HEK293 (cell line): Measurements from ENCODE around the gene MYO1C.

Experiments
- CTCF ChIP-seq: fragments of 450-650 bp; formaldehyde crosslinking; IDR thresholded peaks from 2 replicates; pipeline ENCODE4 v1.5.1; 2016; ENCODE audit warnings: missing biosample characterization, missing genetic modification characterization
- PBX3 ChIP-seq: sonication (generic); formaldehyde crosslinking; IDR thresholded peaks from 2 replicates; pipeline ENCODE4 v1.8.1; 2022; ENCODE audit warnings: mild to moderate bottlenecking, moderate library complexity, missing genetic modification reagents
- YY1 ChIP-seq: fragments of 450-650 bp; formaldehyde crosslinking; IDR thresholded peaks from 2 replicates; pipeline ENCODE4 v1.5.1; 2018; ENCODE audit warnings: missing biosample characterization, missing genetic modification characterization
- ZBTB1 ChIP-seq: fragments of 450-650 bp; formaldehyde crosslinking; IDR thresholded peaks from 2 replicates; pipeline ENCODE4 v1.5.1; 2016; ENCODE audit warnings: missing biosample characterization, missing genetic modification characterization
- ZBTB10 ChIP-seq: fragments of 450-650 bp; formaldehyde crosslinking; IDR thresholded peaks from 2 replicates; pipeline ENCODE4 v1.5.1; 2016; ENCODE audit warnings: missing biosample characterization, missing genetic modification characterization
- ZFP69B ChIP-seq: fragments of 450-650 bp; formaldehyde crosslinking; IDR thresholded peaks from 2 replicates; pipeline ENCODE4 v1.5.1; 2016; ENCODE audit warnings: missing biosample characterization, missing genetic modification characterization
- TF ChIP-seq, protein P1 (sequence below): fragments of 450-650 bp; IDR thresholded peaks from 2 replicates; pipeline ENCODE4 v1.5.1; 2018; ENCODE audit warnings: missing biosample characterization, missing genetic modification characterization

DNA sequence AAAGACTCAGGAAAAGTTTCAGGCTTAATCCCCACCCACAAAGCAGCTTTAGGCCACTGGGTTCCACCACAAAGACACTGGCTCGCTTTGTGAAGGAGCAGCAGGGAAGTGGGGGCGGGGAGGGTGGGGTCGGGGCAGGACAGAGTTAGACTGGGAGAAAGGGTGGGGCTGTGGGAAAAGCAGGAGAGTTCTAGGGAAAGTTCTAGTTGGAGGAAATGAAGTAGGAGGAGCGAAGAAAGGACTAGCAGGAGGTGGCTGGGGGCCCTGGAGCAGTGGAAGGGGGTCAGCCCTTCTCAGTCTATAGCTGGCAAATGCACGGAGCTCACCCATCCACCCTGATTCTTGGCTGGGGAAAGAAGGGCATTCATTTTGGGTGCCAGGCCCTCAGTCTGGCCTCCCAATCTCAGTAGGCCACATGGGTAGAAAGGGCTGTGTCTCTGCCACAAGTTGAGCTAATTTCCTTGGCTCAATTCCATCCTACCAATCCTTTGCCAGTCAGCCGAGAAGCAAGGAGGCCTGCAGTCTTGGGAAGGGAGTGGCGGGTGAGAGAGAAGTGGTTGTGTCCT, 19.4 kb upstream of the MYO1C start:
- TF ChIP-seq ZBTB1 (tag by site-specific recombination), result no peak
- no peak for TF ChIP-seq ZFP69B (tag by site-specific recombination)
- TF ChIP-seq, protein P1, sequence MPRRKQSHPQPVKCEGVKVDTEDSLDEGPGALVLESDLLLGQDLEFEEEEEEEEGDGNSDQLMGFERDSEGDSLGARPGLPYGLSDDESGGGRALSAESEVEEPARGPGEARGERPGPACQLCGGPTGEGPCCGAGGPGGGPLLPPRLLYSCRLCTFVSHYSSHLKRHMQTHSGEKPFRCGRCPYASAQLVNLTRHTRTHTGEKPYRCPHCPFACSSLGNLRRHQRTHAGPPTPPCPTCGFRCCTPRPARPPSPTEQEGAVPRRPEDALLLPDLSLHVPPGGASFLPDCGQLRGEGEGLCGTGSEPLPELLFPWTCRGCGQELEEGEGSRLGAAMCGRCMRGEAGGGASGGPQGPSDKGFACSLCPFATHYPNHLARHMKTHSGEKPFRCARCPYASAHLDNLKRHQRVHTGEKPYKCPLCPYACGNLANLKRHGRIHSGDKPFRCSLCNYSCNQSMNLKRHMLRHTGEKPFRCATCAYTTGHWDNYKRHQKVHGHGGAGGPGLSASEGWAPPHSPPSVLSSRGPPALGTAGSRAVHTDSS (tag by site-specific recombination), result no peak
- no peak for TF ChIP-seq ZBTB10 (tag by site-specific recombination)
- no peak for TF ChIP-seq PBX3 (CRISPR knock-in tag)
- TF ChIP-seq YY1 (tag by site-specific recombination), result no peak
- TF ChIP-seq CTCF (tag by site-specific recombination), result no peak
